ENCODE measurements around the gene RAP2B. TPM values are rescaled to one million over a fixed set of nuclear protein-coding genes. Genes with fewer than 3 reads are reported as not detected.
A peak's percentile ranks its signal among the peaks of the same experiment; 100 is the strongest.
"Not testable (repeated sequence)": the region's sequence is repeated elsewhere in the genome, so short reads cannot be mapped to it uniquely, and the experiment has no call there.

The RAP2B gene
- 10 to 100 TPM; 12.9 to 18.1 TPM for total RNA-seq

- no peaks in the 10 kb centered on the region for H3K36me3 ChIP-seq
- H3K4me1 ChIP-seq (ENCODE audit: control insufficient read depth in 1 of 2, low read depth in 2 of 2), result peaks cover 27 to 36% of the 10 kb centered on the region in 2 donors
- DNase-seq (ENCODE audit: low spot score) (peak; percentile 93), ATAC-seq (ENCODE audit: insufficient number of reproducible peaks, low FRiP score, low read depth) (peak; percentile 71)
- H3K27me3 ChIP-seq (replicated peaks; ENCODE audit: insufficient read depth), result no peaks in the 10 kb centered on the region
- TF ChIP-seq CTCF (IDR thresholded peaks at IDR 0.05), result no peak
- no peaks in the 10 kb centered on the region for H3K9me3 ChIP-seq
- H3K27ac ChIP-seq, result peak within 1 kb of the TSS; percentile 91 to 96
- H3K4me3 ChIP-seq, result peak within 1 kb of the TSS; percentile 85
Observed at GRCh38 chr3:153161714-153162512, at the start of gene RAP2B. RAP2B (plus strand) TSS chr3:153162226; CDS start chr3:153162694, 468 bp downstream.

GRCh38 chr3:153113541-153113940, 48.5 kb upstream of the RAP2B start:
- no peaks in the 10 kb centered on the region for H3K27me3 ChIP-seq (replicated peaks; ENCODE audit: insufficient read depth)
- no peak for DNase-seq (ENCODE audit: low spot score)
- no peaks in the 10 kb centered on the region for H3K36me3 ChIP-seq
- ATAC-seq (ENCODE audit: insufficient number of reproducible peaks, low FRiP score, low read depth), result no peak
- H3K4me3 ChIP-seq, result no peak overlapping the region
- no peak overlapping the region for H3K27ac ChIP-seq
- TF ChIP-seq CTCF (IDR thresholded peaks at IDR 0.05), result no peak
- no peaks in the 10 kb centered on the region for H3K4me1 ChIP-seq (ENCODE audit: control insufficient read depth in 1 of 2, low read depth in 2 of 2)
- no peaks in the 10 kb centered on the region for H3K9me3 ChIP-seq

GRCh38 chr3:153114270-153114669, 47.8 kb upstream of the RAP2B start:
- not testable (repeated sequence) for H3K4me3 ChIP-seq; H3K27ac ChIP-seq; ATAC-seq (ENCODE audit: insufficient number of reproducible peaks, low FRiP score, low read depth)

GRCh38 chr3:153115326-153115725, 46.7 kb upstream of the RAP2B start:
- no peak for TF ChIP-seq CTCF (IDR thresholded peaks at IDR 0.05)
- DNase-seq (ENCODE audit: low spot score) (no peak), ATAC-seq (ENCODE audit: insufficient number of reproducible peaks, low FRiP score, low read depth) (no peak)
- no peak overlapping the region for H3K4me3 ChIP-seq
- H3K27ac ChIP-seq, result no peak overlapping the region
- H3K27me3 ChIP-seq (replicated peaks; ENCODE audit: insufficient read depth), result no peaks in the 10 kb centered on the region
- no peaks in the 10 kb centered on the region for H3K4me1 ChIP-seq (ENCODE audit: control insufficient read depth in 1 of 2, low read depth in 2 of 2)
- H3K36me3 ChIP-seq, result no peaks in the 10 kb centered on the region
- no peaks in the 10 kb centered on the region for H3K9me3 ChIP-seq

More at GRCh38 chr3:153114270-153114669, 47.8 kb upstream of the RAP2B start:
- not testable (repeated sequence) for H3K36me3 ChIP-seq; DNase-seq (ENCODE audit: low spot score); H3K4me1 ChIP-seq (ENCODE audit: control insufficient read depth in 1 of 2, low read depth in 2 of 2); H3K9me3 ChIP-seq; H3K27me3 ChIP-seq (replicated peaks; ENCODE audit: insufficient read depth)

GRCh38 chr3:153127788-153128187, 34.2 kb upstream of the RAP2B start:
- H3K9me3 ChIP-seq, result no peaks in the 10 kb centered on the region
- ATAC-seq (ENCODE audit: insufficient number of reproducible peaks, low FRiP score, low read depth), result no peak

More at GRCh38 chr3:153127788-153128187, 34.2 kb upstream of the RAP2B start:
- no peak overlapping the region for H3K4me3 ChIP-seq
- TF ChIP-seq CTCF (IDR thresholded peaks at IDR 0.05), result no peak
- no peaks in the 10 kb centered on the region for H3K4me1 ChIP-seq (ENCODE audit: control insufficient read depth in 1 of 2, low read depth in 2 of 2)
- H3K27me3 ChIP-seq (replicated peaks; ENCODE audit: insufficient read depth), result no peaks in the 10 kb centered on the region
- H3K36me3 ChIP-seq, result no peaks in the 10 kb centered on the region
- no peak for DNase-seq (ENCODE audit: low spot score)
- H3K27ac ChIP-seq, result no peak overlapping the region

All from thoracic aorta (tissue), 2 donors.